ENCODE measurements around the gene DZIP1L.
"Not testable (repeated sequence)": the region's sequence is repeated elsewhere in the genome, so short reads cannot be mapped to it uniquely, and the experiment has no call there.

Gene DZIP1L

GRCh38 chr3:138114988-138115971, at the start of gene DZIP1L:
TSS of gene DZIP1L (minus strand) at chr3:138115608. CDS start at chr3:138103971, 11,637 bp downstream.
- H3K27ac ChIP-seq = peak within 1 kb of the TSS; percentile 44 to 94 (median 86)
- H3K4me3 ChIP-seq = peak within 1 kb of the TSS; percentile 60 to 81 (median 66)

GRCh38 chr3:138165061-138165460, 49.7 kb upstream of the DZIP1L start:
- Histone ChIP-seq H3K27ac (no peak overlapping the region), H3K4me3 (no peak overlapping the region)

- Histone ChIP-seq H3K27ac (no peak overlapping the region), H3K4me3 (no peak overlapping the region)
These were observed 42.3 kb upstream of the DZIP1L start for GRCh38 chr3:138157743-138158142.

GRCh38 chr3:138154534-138154933, 39.1 kb upstream of the DZIP1L start:
- Histone ChIP-seq H3K4me3 (no peak overlapping the region), H3K27ac (no peak overlapping the region)

GRCh38 chr3:138148503-138148902, 33.1 kb upstream of the DZIP1L start:
- no peak overlapping the region for H3K27ac ChIP-seq
- no peak overlapping the region for H3K4me3 ChIP-seq

GRCh38 chr3:138142181-138142580, 26.8 kb upstream of the DZIP1L start:
- not testable (repeated sequence) for H3K27ac ChIP-seq, H3K4me3 ChIP-seq

GRCh38 chr3:138140940-138141339, 25.5 kb upstream of the DZIP1L start:
- H3K27ac ChIP-seq = no peak overlapping the region

GRCh38 chr3:138139691-138140090, 24.3 kb upstream of the DZIP1L start:
- no peak overlapping the region for H3K27ac ChIP-seq
- no peak overlapping the region for H3K4me3 ChIP-seq

More at GRCh38 chr3:138140940-138141339, 25.5 kb upstream of the DZIP1L start:
- H3K4me3 ChIP-seq = no peak overlapping the region

- peak overlapping the region in 1 of 21 experiments; percentile 29 for H3K27ac ChIP-seq
- no peak overlapping the region for H3K4me3 ChIP-seq
These were observed 22.5 kb upstream of the DZIP1L start for GRCh38 chr3:138137861-138138260.

GRCh38 chr3:138136201-138136600, 20.8 kb upstream of the DZIP1L start:
- Histone ChIP-seq H3K4me3 (no peak overlapping the region), H3K27ac (peak overlapping the region in 6 of 21 experiments; percentile 45 to 59 (median 47))

- Histone ChIP-seq H3K27ac (peak overlapping the region in 6 of 21 experiments; percentile 41 to 59 (median 46)), H3K4me3 (no peak overlapping the region)
These were observed 20.4 kb upstream of the DZIP1L start for GRCh38 chr3:138135833-138136194.

GRCh38 chr3:138135146-138135832, 19.9 kb upstream of the DZIP1L start:
- Histone ChIP-seq H3K4me3 (no peak overlapping the region), H3K27ac (peak overlapping the region in 6 of 21 experiments; percentile 41 to 59 (median 46))

- H3K4me3 ChIP-seq = no peak within 1 kb of the TSS
- H3K27ac ChIP-seq = no peak within 1 kb of the TSS
These were observed 16.8 kb upstream of the DZIP1L start, which contains the start of gene A4GNT for GRCh38 chr3:138132239-138132638. TSS of gene A4GNT (minus strand) at chr3:138132390. CDS start at chr3:138131256, 1,134 bp downstream.

GRCh38 chr3:138127636-138128365, 12.4 kb upstream of the DZIP1L start:
- no peak overlapping the region for H3K27ac ChIP-seq
- no peak overlapping the region for H3K4me3 ChIP-seq

- peak overlapping the region in 14 of 21 experiments; percentile 4 to 78 (median 44) for H3K27ac ChIP-seq
- no peak overlapping the region for H3K4me3 ChIP-seq
These were observed 10.3 kb upstream of the DZIP1L start for GRCh38 chr3:138125548-138126221.

GRCh38 chr3:138124706-138125355, 9.4 kb upstream of the DZIP1L start:
- peak overlapping the region in 9 of 21 experiments; percentile 4 to 61 (median 43) for H3K27ac ChIP-seq
- no peak overlapping the region for H3K4me3 ChIP-seq

- H3K27ac ChIP-seq = peak overlapping the region in 2 of 21 experiments; percentile 1 to 61
These were observed 8.8 kb upstream of the DZIP1L start for GRCh38 chr3:138124188-138124587.

GRCh38 chr3:138119423-138119766, 4.0 kb upstream of the DZIP1L start:
- Histone ChIP-seq H3K4me3 (no peak overlapping the region), H3K27ac (no peak overlapping the region)

More at GRCh38 chr3:138124188-138124587, 8.8 kb upstream of the DZIP1L start:
- no peak overlapping the region for H3K4me3 ChIP-seq

Measured in skin epidermis (tissue), 12 donors.